Measurements from ENCODE around the gene UPK3A. TPM values are rescaled to one million over a fixed set of nuclear protein-coding genes. Genes with fewer than 3 reads are reported as not detected.

Gene UPK3A
- total RNA-seq, 3 donors from 2014 or later = not detected

GRCh38 chr22:45312856-45313255, 28.1 kb downstream of the UPK3A start:
- no peak for DNase-seq (ENCODE audit: low spot score in 2 of 2)
- Histone ChIP-seq H3K4me3 (no peak overlapping the region), H3K27me3 (no peaks in the 10 kb centered on the region), H3K27ac (no peak overlapping the region), H3K4me1 (peaks cover 4 to 12% of the 10 kb centered on the region in 2 donors), H3K9me3 (no peaks in the 10 kb centered on the region), H3K36me3 (no peaks in the 10 kb centered on the region)
- TF ChIP-seq, protein P1, sequence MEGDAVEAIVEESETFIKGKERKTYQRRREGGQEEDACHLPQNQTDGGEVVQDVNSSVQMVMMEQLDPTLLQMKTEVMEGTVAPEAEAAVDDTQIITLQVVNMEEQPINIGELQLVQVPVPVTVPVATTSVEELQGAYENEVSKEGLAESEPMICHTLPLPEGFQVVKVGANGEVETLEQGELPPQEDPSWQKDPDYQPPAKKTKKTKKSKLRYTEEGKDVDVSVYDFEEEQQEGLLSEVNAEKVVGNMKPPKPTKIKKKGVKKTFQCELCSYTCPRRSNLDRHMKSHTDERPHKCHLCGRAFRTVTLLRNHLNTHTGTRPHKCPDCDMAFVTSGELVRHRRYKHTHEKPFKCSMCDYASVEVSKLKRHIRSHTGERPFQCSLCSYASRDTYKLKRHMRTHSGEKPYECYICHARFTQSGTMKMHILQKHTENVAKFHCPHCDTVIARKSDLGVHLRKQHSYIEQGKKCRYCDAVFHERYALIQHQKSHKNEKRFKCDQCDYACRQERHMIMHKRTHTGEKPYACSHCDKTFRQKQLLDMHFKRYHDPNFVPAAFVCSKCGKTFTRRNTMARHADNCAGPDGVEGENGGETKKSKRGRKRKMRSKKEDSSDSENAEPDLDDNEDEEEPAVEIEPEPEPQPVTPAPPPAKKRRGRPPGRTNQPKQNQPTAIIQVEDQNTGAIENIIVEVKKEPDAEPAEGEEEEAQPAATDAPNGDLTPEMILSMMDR (IDR thresholded peaks at IDR 0.05) = no peak
- no peak for TF ChIP-seq POLR2AphosphoS5 (IDR thresholded peaks at IDR 0.05)
- no peak for TF ChIP-seq POLR2A (IDR thresholded peaks at IDR 0.05)
- intact Hi-C loops (cut with DNase I; ENCODE audit: low total_unique reads) = no loop called here

GRCh38 chr22:45314054-45314721, 29.4 kb downstream of the UPK3A start:
- Histone ChIP-seq H3K27ac (peak overlapping the region in 1 of 2 donors; percentile 21), H3K4me1 (peaks cover 4 to 12% of the 10 kb centered on the region in 2 donors), H3K4me3 (no peak overlapping the region), H3K9me3 (no peaks in the 10 kb centered on the region), H3K36me3 (no peaks in the 10 kb centered on the region), H3K27me3 (no peaks in the 10 kb centered on the region)
- DNase-seq (ENCODE audit: low spot score in 2 of 2) = no peak
- TF ChIP-seq, protein P1 (IDR thresholded peaks at IDR 0.05) = no peak
- TF ChIP-seq POLR2A (IDR thresholded peaks at IDR 0.05) (no peak), POLR2AphosphoS5 (IDR thresholded peaks at IDR 0.05) (no peak)
- intact Hi-C loops (cut with DNase I; ENCODE audit: low total_unique reads) = no loop called here

- DNase-seq (ENCODE audit: low spot score in 2 of 2) = no peak
- peaks cover 4 to 15% of the 10 kb centered on the region in 2 donors for H3K4me1 ChIP-seq
- peak overlapping the region in 1 of 2 donors; percentile 21 for H3K27ac ChIP-seq
- H3K4me3 ChIP-seq = no peak overlapping the region
- intact Hi-C loops (cut with DNase I; ENCODE audit: low total_unique reads) = loop anchor here (5.0 kb wide), 1 partner anchor 1892 kb away; no protein-coding TSS in a partner anchor
- H3K36me3 ChIP-seq = no peaks in the 10 kb centered on the region
- TF ChIP-seq, protein P1 (IDR thresholded peaks at IDR 0.05) = no peak
- TF ChIP-seq POLR2A (IDR thresholded peaks at IDR 0.05) = no peak
- no peak for TF ChIP-seq POLR2AphosphoS5 (IDR thresholded peaks at IDR 0.05)
- no peaks in the 10 kb centered on the region for H3K9me3 ChIP-seq
- H3K27me3 ChIP-seq = no peaks in the 10 kb centered on the region
Observed at GRCh38 chr22:45314786-45315185, 30.0 kb downstream of the UPK3A start.

DNA sequence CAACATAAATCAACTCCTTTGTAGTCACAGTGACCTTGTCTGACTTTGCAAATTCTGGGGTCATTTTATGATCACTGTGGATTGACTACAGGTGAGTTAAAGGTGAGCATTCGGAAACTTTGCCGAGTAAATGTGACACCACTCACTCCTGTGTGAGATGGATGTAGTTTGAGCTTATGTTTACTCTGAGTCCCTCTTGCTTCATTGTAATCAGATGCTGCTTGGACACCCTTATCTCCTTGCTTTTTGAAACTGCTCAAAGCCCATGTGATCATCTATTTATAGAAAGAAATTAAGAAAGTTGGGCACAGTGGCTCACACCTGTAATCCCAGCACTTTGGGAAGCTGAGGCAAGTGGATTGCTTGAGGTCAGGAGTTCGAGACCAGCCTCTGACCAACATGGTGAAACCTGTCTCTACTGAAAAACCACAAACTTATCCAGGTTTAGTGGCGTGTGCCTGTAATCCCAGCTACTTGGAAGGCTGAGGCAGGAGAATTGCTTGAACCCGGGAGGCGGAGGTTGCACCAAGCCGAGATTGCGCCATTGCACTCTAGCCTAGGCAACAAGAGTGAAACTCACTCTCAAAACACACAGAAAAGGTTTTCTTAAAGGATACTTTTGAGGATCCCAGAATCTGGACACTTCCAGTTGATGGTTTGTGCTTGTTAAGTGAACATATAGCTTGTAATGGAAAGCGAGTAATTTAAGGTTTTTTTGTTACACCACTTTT, 32.2 kb downstream of the UPK3A start:
- Histone ChIP-seq H3K27me3 (no peaks in the 10 kb centered on the region), H3K36me3 (no peaks in the 10 kb centered on the region), H3K9me3 (no peaks in the 10 kb centered on the region), H3K4me1 (peaks cover 0 to 7% of the 10 kb centered on the region in 2 donors), H3K27ac (peak overlapping the region; percentile 76 to 92), H3K4me3 (no peak overlapping the region)
- DNase-seq (ENCODE audit: low spot score in 2 of 2) = no peak
- TF ChIP-seq, protein P1 (IDR thresholded peaks at IDR 0.05) = no peak
- TF ChIP-seq POLR2A (IDR thresholded peaks at IDR 0.05) (no peak), POLR2AphosphoS5 (IDR thresholded peaks at IDR 0.05) (no peak)
- intact Hi-C loops (cut with DNase I; ENCODE audit: low total_unique reads) = loop anchor here (5.0 kb wide), 1 partner anchor 1895 kb away; no protein-coding TSS in a partner anchor

Data from breast epithelium (tissue), 4 donors.